Dendritic cell treated with granulocyte-macrophage colony-stimulating factor and Interleukin-4, amounts not matched to agents 40 ng/mL and 50 ng/mL, for 4 days (primary cell): ENCODE measurements around the gene ADRB1.
A peak's percentile ranks its signal among the peaks of the same experiment; 100 is the strongest.

ENCODE experiments used
- H3K27ac Mint-ChIP-seq: one replicate; pipeline ENCODE4 v1.8.0; 2022; ENCODE audit warnings: mild to moderate bottlenecking, mixed read lengths
- H3K27me3 Mint-ChIP-seq: one replicate; pipeline ENCODE4 v1.8.0; 2022; ENCODE audit warnings: mild to moderate bottlenecking, mixed read lengths
- H3K36me3 Mint-ChIP-seq: one replicate; pipeline ENCODE4 v1.8.0; 2022; ENCODE audit warnings: low read depth, mixed read lengths
- H3K4me1 Mint-ChIP-seq: one replicate; pipeline ENCODE4 v1.8.0; 2022; ENCODE audit warnings: low read depth, mixed read lengths
- H3K4me3 Mint-ChIP-seq: one replicate; pipeline ENCODE4 v1.8.0; 2022; ENCODE audit warnings: mild to moderate bottlenecking, moderate library complexity, mixed read lengths
- H3K9me3 Mint-ChIP-seq: one replicate; pipeline ENCODE4 v1.8.0; 2022; ENCODE audit warnings: mixed read lengths
- intact Hi-C: fragments of 100-400 bp; cut with micrococcal nuclease; formaldehyde crosslinking; loops from one replicate; pipeline ENCODE4 v1.15.0; 2022

The ADRB1 gene

GRCh38 chr10:114052255-114052654 is 8.6 kb downstream of the ADRB1 start:
- intact Hi-C loops, result no loop called here
- H3K36me3 Mint-ChIP-seq, result no peaks in the 10 kb centered on the region
- H3K4me3 Mint-ChIP-seq, result no peak overlapping the region
- H3K4me1 Mint-ChIP-seq, result peaks cover 11% of the 10 kb centered on the region
- H3K27me3 Mint-ChIP-seq, result peaks cover 63% of the 10 kb centered on the region
- no peak overlapping the region for H3K27ac Mint-ChIP-seq
- no peaks in the 10 kb centered on the region for H3K9me3 Mint-ChIP-seq

DNA sequence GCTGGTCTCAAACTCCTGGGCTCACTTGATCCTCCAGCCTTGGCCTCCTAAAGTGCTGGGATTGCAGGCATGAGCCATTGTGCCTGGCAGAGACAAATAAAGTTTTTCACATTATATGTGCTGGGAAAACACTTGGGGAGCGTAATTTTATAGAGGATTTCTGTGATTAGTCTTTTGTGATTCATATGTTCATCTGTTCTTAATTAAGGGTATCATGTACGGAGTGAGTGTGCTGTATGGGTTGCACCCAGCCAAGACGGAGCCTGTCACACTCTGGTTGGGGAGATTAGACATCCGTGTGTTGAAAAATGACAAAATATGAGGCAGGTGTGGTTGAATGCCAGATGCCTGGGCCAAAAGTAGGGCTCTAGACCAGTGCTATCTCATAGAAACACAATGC is 10.3 kb downstream of the ADRB1 start:
- no peak overlapping the region for H3K27ac Mint-ChIP-seq
- no peak overlapping the region for H3K4me3 Mint-ChIP-seq
- intact Hi-C loops, result no loop called here
- H3K4me1 Mint-ChIP-seq, result peaks cover 10% of the 10 kb centered on the region
- H3K9me3 Mint-ChIP-seq, result no peaks in the 10 kb centered on the region
- peaks cover 60% of the 10 kb centered on the region for H3K27me3 Mint-ChIP-seq
- H3K36me3 Mint-ChIP-seq, result no peaks in the 10 kb centered on the region

DNA sequence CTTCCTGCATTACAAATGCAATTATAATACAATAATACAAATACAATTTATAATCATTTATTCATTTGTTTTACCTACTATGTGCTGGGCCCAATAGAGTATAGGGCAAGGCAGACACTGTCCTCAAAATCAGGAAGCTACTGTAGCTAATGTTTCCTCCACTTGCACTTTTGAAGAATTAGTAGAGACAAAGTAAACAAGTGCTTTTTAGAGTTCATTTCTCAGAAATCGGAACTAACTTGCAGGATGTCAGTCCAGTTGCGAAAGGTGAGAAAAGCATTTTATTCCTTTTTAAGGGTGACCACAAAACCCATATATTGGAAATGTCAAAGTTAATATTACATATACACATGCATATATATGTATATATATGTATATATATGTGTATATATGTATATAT is 14.2 kb downstream of the ADRB1 start:
- Mint-ChIP-seq H3K4me1 (peaks cover 25% of the 10 kb centered on the region), H3K27me3 (peaks cover 57% of the 10 kb centered on the region), H3K9me3 (no peaks in the 10 kb centered on the region), H3K36me3 (no peaks in the 10 kb centered on the region), H3K27ac (no peak overlapping the region), H3K4me3 (no peak overlapping the region)
- intact Hi-C loops, result no loop called here

DNA sequence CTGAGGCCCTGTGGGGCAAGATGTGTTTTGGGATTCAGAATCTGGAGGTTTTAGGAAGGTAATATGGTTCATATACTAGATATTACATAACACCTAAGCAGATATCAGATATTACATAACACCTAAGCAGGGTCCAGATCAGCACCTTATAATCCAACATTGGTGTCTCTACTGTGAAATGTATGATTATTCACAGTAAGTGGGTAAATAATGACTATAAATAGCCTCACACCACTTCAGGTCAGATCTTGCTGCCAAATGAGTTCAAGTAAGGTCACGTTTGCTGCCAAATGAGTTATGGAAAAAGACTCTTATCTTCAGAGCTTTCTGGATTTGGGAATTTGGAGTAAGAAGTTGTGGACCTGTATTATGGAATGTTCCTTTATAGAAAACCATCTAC is 14.6 kb downstream of the ADRB1 start:
- Mint-ChIP-seq H3K4me3 (no peak overlapping the region), H3K4me1 (peaks cover 30% of the 10 kb centered on the region), H3K9me3 (no peaks in the 10 kb centered on the region), H3K27me3 (peaks cover 59% of the 10 kb centered on the region), H3K27ac (no peak overlapping the region), H3K36me3 (no peaks in the 10 kb centered on the region)
- intact Hi-C loops, result no loop called here

DNA sequence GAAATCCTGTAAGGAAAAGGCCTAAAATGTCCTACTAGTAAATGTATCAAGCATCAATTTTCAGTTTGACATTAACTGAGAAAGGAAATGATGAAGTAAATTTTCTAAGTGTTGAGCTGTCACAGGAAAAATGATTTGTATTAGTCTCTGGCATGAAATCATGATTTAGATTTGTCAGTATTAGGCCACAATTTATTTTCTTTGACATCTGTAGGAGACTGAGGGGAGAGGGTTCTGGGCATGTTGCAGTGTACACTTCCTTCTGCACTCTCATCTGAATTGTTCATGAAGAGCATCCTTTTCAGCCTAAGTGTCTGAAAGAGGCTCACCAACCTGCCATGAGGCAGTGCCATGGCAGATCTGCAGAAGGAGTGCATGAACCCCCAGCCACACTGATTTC is 15.9 kb downstream of the ADRB1 start:
- no peaks in the 10 kb centered on the region for H3K36me3 Mint-ChIP-seq
- peaks cover 58% of the 10 kb centered on the region for H3K27me3 Mint-ChIP-seq
- H3K9me3 Mint-ChIP-seq, result no peaks in the 10 kb centered on the region
- H3K4me3 Mint-ChIP-seq, result no peak overlapping the region
- intact Hi-C loops, result no loop called here
- no peak overlapping the region for H3K27ac Mint-ChIP-seq
- H3K4me1 Mint-ChIP-seq, result peaks cover 36% of the 10 kb centered on the region

DNA sequence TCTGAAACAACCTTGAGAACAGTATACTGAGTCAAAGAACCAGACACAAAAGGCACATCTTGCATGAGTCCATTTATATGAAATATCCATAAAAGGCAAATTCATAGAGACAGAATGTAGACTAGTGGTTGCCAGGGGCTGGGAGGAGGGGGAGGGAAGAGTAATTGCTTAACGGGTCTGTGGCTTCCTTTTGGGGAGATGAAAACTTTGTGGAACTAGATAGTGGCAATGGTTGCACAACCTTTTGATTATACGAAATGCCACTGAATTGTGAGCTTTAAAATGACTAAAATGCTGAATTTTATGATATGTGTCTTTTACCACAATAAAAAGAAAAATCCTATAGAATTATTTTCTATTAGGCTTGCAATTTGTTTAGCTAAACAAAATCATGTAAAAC is 16.8 kb downstream of the ADRB1 start:
- Mint-ChIP-seq H3K27ac (no peak overlapping the region), H3K4me1 (peaks cover 45% of the 10 kb centered on the region), H3K4me3 (no peak overlapping the region), H3K36me3 (no peaks in the 10 kb centered on the region), H3K9me3 (no peaks in the 10 kb centered on the region), H3K27me3 (peaks cover 61% of the 10 kb centered on the region)
- intact Hi-C loops, result no loop called here

DNA sequence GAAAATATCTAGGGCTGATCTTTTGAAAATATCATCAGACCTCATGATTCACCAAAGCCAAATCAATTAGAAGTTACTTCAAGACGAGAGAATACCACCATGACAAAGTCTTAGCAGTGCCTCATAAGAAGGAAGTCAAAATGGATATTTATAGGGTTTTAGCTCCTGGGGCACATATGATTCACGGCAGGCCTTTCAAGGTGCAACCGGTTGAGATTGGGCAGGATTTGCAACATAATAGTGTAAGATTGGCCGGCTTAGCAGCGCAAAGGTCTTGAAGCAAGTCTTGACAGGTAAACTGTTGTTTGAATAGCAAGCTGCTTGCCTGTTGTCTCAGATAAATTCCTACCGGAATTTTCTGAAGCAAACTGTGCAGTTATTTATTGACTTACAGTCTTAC is 17.5 kb downstream of the ADRB1 start:
- Mint-ChIP-seq H3K4me1 (peaks cover 45% of the 10 kb centered on the region), H3K4me3 (no peak overlapping the region), H3K27me3 (peaks cover 62% of the 10 kb centered on the region), H3K9me3 (no peaks in the 10 kb centered on the region), H3K36me3 (no peaks in the 10 kb centered on the region), H3K27ac (no peak overlapping the region)
- intact Hi-C loops, result no loop called here

- H3K27me3 Mint-ChIP-seq, result peaks cover 62% of the 10 kb centered on the region
- intact Hi-C loops, result no loop called here
- no peaks in the 10 kb centered on the region for H3K9me3 Mint-ChIP-seq
- no peaks in the 10 kb centered on the region for H3K36me3 Mint-ChIP-seq
- H3K4me1 Mint-ChIP-seq, result peaks cover 44% of the 10 kb centered on the region
- H3K27ac Mint-ChIP-seq, result no peak overlapping the region
- H3K4me3 Mint-ChIP-seq, result no peak overlapping the region
Observed at GRCh38 chr10:114061789-114062188, 18.1 kb downstream of the ADRB1 start.

- Mint-ChIP-seq H3K9me3 (no peaks in the 10 kb centered on the region), H3K4me3 (no peak overlapping the region), H3K27me3 (peaks cover 59% of the 10 kb centered on the region), H3K36me3 (no peaks in the 10 kb centered on the region), H3K27ac (no peak overlapping the region), H3K4me1 (peaks cover 42% of the 10 kb centered on the region)
- intact Hi-C loops, result no loop called here
Observed at GRCh38 chr10:114064151-114065048, 20.7 kb downstream of the ADRB1 start.

DNA sequence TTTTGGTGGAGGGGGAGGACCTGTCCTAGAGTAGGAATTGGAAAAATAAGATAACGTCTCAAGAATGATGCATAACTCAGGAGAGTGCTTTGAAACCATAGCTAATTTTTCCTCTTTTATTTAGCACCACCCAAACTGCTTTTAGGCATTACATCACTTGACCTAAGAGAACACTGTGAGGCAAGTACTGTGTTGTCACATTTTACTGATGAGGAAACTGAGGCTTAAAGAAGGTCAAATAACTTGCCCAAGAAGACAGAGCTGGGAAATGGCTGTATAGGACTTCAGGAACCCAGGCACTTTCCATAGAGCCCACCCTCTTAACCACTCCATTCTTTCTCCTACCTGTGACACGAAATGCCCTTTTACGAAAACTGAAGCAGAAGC is 21.4 kb downstream of the ADRB1 start:
- Mint-ChIP-seq H3K4me1 (peaks cover 36% of the 10 kb centered on the region), H3K36me3 (no peaks in the 10 kb centered on the region), H3K4me3 (no peak overlapping the region), H3K27me3 (peaks cover 52% of the 10 kb centered on the region), H3K9me3 (no peaks in the 10 kb centered on the region), H3K27ac (no peak overlapping the region)
- intact Hi-C loops, result no loop called here

- intact Hi-C loops, result no loop called here
- H3K4me1 Mint-ChIP-seq, result peaks cover 36% of the 10 kb centered on the region
- no peak overlapping the region for H3K27ac Mint-ChIP-seq
- H3K36me3 Mint-ChIP-seq, result no peaks in the 10 kb centered on the region
- no peak overlapping the region for H3K4me3 Mint-ChIP-seq
- no peaks in the 10 kb centered on the region for H3K9me3 Mint-ChIP-seq
- peaks cover 54% of the 10 kb centered on the region for H3K27me3 Mint-ChIP-seq
Observed at GRCh38 chr10:114068054-114068707, 24.5 kb downstream of the ADRB1 start.

GRCh38 chr10:114070710-114071109 is 27.0 kb downstream of the ADRB1 start:
- no peak overlapping the region for H3K27ac Mint-ChIP-seq
- peaks cover 28% of the 10 kb centered on the region for H3K4me1 Mint-ChIP-seq
- H3K9me3 Mint-ChIP-seq, result no peaks in the 10 kb centered on the region
- H3K36me3 Mint-ChIP-seq, result no peaks in the 10 kb centered on the region
- intact Hi-C loops, result no loop called here
- peaks cover 49% of the 10 kb centered on the region for H3K27me3 Mint-ChIP-seq
- peak overlapping the region; percentile 9 for H3K4me3 Mint-ChIP-seq

- Mint-ChIP-seq H3K36me3 (no peaks in the 10 kb centered on the region), H3K27ac (no peak overlapping the region), H3K9me3 (no peaks in the 10 kb centered on the region), H3K4me3 (no peak overlapping the region), H3K4me1 (peaks cover 28% of the 10 kb centered on the region), H3K27me3 (peaks cover 54% of the 10 kb centered on the region)
- intact Hi-C loops, result no loop called here
Observed at GRCh38 chr10:114071178-114071577, 27.5 kb downstream of the ADRB1 start.

DNA sequence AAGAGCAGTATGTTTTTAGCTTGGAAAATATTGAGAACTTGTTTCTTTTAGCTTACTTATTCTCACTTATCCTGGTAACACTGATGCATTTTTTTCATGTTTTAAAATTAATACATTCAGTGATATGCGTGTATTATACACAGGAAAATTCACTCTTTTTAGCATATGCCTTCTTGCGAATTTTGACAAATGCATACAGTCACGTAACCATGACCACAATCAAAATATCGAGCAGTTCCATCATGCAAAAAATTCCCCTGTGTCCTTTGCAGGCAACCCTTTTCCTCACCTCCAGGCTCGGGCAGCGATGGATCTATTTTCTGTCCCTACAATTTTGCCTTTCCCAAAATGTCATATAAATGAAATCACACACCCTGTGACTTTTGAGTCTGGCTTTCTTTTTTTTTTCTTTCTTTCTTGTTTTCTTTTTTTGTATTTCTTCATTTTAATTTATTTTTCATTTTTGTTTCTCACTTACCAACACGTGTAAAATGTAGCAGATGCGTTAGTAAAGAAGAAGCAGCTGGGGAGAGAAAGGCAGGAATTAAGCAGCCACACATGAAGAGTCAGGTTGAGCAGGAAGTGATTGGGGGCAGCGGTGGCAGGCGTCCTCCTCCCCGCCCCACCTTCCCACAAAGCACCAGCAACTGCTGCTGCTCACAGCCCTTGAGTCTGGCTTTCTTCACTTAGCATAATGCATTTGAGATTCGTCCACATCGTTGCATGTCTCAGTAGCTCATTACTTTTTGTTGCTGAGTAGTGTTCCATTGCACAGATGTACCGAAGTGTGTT is 29.9 kb downstream of the ADRB1 start:
- H3K4me3 Mint-ChIP-seq, result no peak overlapping the region
- intact Hi-C loops, result no loop called here
- peaks cover 47% of the 10 kb centered on the region for H3K27me3 Mint-ChIP-seq
- H3K36me3 Mint-ChIP-seq, result no peaks in the 10 kb centered on the region
- peaks cover 40% of the 10 kb centered on the region for H3K4me1 Mint-ChIP-seq
- H3K27ac Mint-ChIP-seq, result no peak overlapping the region
- H3K9me3 Mint-ChIP-seq, result no peaks in the 10 kb centered on the region
